Natural killer cell treated with Interleukin-12 subunit alpha and Interleukin-12 subunit beta and Interleukin-15 and Interleukin-18, amount 100 ng/mL, for 72 hours (primary cell): ENCODE measurements around the gene SIAH3. TPM values are rescaled to one million over a fixed set of nuclear protein-coding genes. Genes with fewer than 3 reads are reported as not detected.
"Not testable (repeated sequence)": the region's sequence is repeated elsewhere in the genome, so short reads cannot be mapped to it uniquely, and the experiment has no call there.

Source experiments
- ATAC-seq, 2 donors: fragments of 150-1000 bp; cut with Tn5 transposase in 1 of 2; sonication (Bioruptor Pico), chemical (Tn5 transposase) in 1 of 2; 2 replicates each; pipeline ENCODE4 v1.10.0; 2021
- DNase-seq: peaks from one replicate; pipeline ENCODE4 v3.0.0; 2022; ENCODE audit warnings: low spot score
- H3K27ac Mint-ChIP-seq, 2 donors: 1 replicate in 1 of 2; 2 replicates in 1 of 2; pipeline ENCODE4 v1.8.0; 2022; ENCODE audit warnings: mixed read lengths in 2 of 2, mild to moderate bottlenecking in 1 of 2, moderate library complexity in 1 of 2
- H3K27me3 Mint-ChIP-seq, 2 donors: 1 replicate in 1 of 2; 2 replicates in 1 of 2; pipeline ENCODE4 v1.8.0; 2022; ENCODE audit warnings: mixed read lengths in 2 of 2
- H3K36me3 Mint-ChIP-seq: one replicate; pipeline ENCODE4 v1.8.0; 2022; ENCODE audit warnings: mixed read lengths
- H3K4me1 Mint-ChIP-seq, 2 donors: 1 replicate in 1 of 2; 2 replicates in 1 of 2; pipeline ENCODE4 v1.8.0; 2022; ENCODE audit warnings: low read depth in 2 of 2, mixed read lengths in 2 of 2, mild to moderate bottlenecking in 1 of 2
- H3K4me3 Mint-ChIP-seq: one replicate; pipeline ENCODE4 v1.8.0; 2022; ENCODE audit warnings: mixed read lengths
- H3K9me3 Mint-ChIP-seq: 2 replicates; pipeline ENCODE4 v1.8.0; 2022; ENCODE audit warnings: mixed read lengths
- total RNA-seq, 2 donors: library from RNA; stranded (reverse); gene quantifications; one replicate each; pipeline ENCODE4 v1.2.3, GENCODE V29; 2022

SIAH3 gene
- total RNA-seq, 2 donors from 2014 or later = not detected

DNA sequence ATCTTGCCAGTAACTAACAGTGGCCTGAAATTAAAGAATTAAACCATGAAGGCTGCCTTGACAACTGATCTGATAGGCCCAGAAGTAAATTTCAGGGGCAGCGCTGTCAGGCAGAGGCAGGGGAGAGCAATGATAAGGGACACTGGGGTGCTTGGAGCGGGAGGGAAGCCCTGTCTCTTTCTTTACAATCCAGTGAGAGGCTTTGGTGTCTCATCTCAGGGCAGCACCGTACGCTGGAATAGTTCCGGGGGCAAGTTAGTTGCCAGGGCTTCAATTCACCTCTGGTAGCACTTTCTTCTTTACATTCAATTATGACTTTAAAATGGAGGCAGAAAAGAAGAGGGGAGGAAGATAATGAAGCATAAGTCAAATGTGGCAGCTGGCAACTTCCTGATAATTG lies 74.8 kb downstream of the SIAH3 start:
- no peak overlapping the region for H3K4me3 Mint-ChIP-seq
- H3K4me1 Mint-ChIP-seq = peaks cover 0 to 1% of the 10 kb centered on the region in 2 donors
- DNase-seq (no peak), ATAC-seq (no peak)
- peaks cover 19 to 30% of the 10 kb centered on the region in 2 donors for H3K27me3 Mint-ChIP-seq
- no peaks in the 10 kb centered on the region for H3K36me3 Mint-ChIP-seq
- H3K27ac Mint-ChIP-seq = no peak overlapping the region
- H3K9me3 Mint-ChIP-seq = no peaks in the 10 kb centered on the region

DNA sequence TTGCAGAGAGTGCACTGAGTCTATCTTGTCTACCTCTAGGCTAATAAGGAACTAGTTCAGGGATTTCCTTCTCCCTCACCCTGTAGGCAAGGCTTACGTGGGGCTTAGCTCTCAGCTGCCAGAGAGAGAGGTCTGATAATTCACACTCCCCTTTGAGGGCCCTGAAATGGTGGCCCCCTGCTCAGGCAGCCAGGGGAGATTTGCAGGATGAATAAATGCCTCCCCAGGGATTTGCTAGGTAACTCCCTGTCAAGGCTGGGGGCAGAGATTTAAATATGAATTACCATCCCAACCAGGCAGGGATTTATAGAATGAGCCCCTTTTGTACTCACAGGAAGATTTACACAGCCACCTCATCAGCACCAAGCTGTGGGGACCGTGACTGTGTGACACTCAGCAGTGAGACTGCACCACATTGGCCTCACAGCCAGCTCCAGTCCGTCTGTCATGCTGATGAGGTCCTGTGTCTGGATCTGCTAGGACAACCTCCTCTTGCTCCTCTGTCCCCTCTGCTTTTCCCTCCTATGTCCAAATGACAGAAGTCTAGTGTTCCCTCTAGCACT lies 76.1 kb downstream of the SIAH3 start:
- Mint-ChIP-seq H3K4me1 (no peaks in the 10 kb centered on the region), H3K9me3 (no peaks in the 10 kb centered on the region), H3K27me3 (peaks cover 20 to 30% of the 10 kb centered on the region in 2 donors), H3K27ac (no peak overlapping the region), H3K4me3 (no peak overlapping the region), H3K36me3 (no peaks in the 10 kb centered on the region)
- ATAC-seq (no peak), DNase-seq (no peak)

DNA sequence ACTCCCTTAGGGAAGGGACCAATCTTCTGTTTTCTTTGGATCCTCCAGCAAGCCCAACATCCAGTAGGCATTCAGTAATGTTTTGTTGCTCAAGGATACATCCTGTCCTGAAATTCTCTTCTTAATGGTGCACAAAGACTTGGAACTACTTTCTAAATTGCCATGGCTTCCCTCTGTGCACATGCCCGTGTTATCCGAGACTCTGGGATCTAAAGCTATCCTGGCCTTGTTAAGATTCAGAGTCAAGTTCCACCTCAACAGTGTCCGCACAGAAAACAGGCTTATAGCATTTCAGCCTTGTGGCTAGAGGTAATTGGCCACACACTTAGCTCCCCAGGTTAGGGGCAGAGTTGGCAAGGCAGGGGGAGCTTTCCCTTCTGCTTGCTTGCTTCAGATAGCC lies 77.6 kb downstream of the SIAH3 start:
- Mint-ChIP-seq H3K9me3 (no peaks in the 10 kb centered on the region), H3K4me3 (no peak overlapping the region), H3K27me3 (peaks cover 21 to 33% of the 10 kb centered on the region in 2 donors), H3K4me1 (no peaks in the 10 kb centered on the region), H3K36me3 (no peaks in the 10 kb centered on the region), H3K27ac (no peak overlapping the region)
- ATAC-seq (no peak), DNase-seq (no peak)

DNA sequence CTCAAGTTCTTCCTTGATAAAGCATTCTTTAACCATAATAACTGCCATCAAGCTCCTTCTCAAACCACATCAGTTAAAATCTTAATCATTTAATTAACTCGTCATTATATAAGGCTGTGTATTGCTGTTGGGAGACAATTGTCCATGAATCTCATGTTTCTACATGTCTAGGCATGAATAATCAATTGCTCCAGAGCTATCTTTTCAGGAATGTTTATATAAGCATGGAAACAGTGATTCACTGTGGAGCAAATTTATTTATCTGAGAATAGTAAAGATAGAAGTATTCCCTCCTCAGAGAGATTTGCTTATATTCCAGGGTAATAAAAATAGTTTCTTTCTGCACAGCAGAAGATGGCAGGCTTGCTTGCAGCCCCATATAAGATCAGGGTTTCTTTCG lies 78.3 kb downstream of the SIAH3 start:
- Mint-ChIP-seq H3K4me1 (no peaks in the 10 kb centered on the region), H3K36me3 (no peaks in the 10 kb centered on the region), H3K27ac (no peak overlapping the region), H3K4me3 (no peak overlapping the region), H3K27me3 (peaks cover 25 to 38% of the 10 kb centered on the region in 2 donors), H3K9me3 (no peaks in the 10 kb centered on the region)
- ATAC-seq (no peak), DNase-seq (no peak)

DNA sequence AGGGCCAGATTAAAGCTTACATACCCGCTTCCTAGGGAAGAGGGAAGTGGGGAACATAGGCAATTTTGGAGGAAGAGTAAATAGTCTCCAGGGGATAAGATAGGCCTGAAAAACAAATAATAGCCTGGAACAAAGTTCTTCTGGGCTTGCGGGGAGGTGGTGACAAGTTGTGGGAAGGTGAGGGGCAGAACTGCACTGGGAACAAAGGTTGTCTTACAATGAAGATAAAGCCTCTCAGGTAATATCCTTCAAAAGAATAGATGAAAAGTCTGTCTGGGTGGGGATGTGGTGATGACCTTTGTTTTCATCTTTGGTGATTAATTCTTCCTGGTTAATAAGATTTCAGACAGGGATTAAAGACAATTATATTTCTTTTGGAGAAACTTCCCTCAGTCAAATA lies 80.7 kb downstream of the SIAH3 start:
- no peak overlapping the region for H3K4me3 Mint-ChIP-seq
- DNase-seq (no peak), ATAC-seq (no peak)
- no peaks in the 10 kb centered on the region for H3K4me1 Mint-ChIP-seq
- H3K9me3 Mint-ChIP-seq = no peaks in the 10 kb centered on the region
- no peaks in the 10 kb centered on the region for H3K36me3 Mint-ChIP-seq
- no peak overlapping the region for H3K27ac Mint-ChIP-seq
- H3K27me3 Mint-ChIP-seq = peaks cover 25 to 32% of the 10 kb centered on the region in 2 donors

DNA sequence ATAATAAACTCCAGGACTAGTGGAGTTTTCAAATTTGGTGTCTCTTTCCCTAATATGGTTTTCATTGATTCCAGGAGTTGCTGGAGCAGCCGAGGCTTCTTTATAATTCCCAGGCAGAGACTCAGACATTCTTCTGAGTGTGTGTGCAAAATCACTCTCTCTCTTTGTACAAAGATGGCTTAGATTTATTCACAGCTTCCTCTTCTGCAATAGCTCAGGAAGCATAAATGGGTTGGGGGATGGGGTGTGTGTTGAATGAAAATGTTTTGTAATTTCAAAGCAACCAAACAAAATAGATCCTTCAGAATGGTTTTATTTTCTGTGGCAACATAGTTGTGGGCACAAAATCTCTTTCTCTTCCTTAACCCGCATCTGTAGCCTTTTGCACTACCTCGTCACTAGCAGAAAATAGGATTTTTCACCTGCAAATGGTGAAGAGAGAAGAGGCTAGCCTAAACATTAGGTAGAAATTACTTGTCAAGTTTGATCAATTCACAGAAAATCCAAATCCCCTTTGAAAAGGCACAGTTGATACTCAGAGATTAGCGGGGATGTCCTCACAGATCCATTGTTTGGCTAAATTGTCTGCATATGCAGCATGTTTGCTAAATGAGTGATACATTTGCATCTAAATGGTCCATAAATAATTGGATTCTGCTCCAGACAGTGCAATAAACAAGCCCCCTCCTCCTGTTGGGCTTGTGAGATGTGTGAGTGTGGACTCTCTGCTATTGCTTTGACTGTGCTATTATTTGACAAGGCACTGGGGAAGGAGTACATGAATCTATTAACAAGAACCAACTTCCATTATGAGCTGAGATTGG lies 82.7 kb downstream of the SIAH3 start:
- Mint-ChIP-seq H3K9me3 (no peaks in the 10 kb centered on the region), H3K4me3 (no peak overlapping the region), H3K27me3 (peaks cover 24 to 36% of the 10 kb centered on the region in 2 donors), H3K36me3 (no peaks in the 10 kb centered on the region), H3K4me1 (no peaks in the 10 kb centered on the region), H3K27ac (no peak overlapping the region)
- DNase-seq = no peak
- no peak for ATAC-seq

DNA sequence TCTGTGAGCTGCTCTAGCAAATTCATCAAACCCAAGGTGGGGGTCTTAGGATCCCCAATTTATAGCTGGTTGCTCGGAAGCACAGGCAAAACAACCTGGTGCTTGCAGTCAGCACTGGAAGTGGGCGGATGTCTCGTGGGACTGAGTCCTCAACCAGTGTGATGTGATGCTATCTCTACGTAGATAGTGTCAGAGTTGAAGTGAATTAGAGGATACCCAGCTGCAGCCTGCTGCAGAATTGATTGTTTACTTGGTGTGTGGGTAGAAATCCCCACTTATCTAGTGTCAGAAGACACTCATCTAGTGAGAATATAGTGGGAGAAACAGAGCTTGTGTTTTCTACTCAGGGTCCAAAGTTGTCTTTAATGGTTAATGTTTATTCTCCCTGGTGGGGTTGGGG lies 86.1 kb downstream of the SIAH3 start:
- ATAC-seq = no peak
- no peaks in the 10 kb centered on the region for H3K36me3 Mint-ChIP-seq
- H3K4me1 Mint-ChIP-seq = no peaks in the 10 kb centered on the region
- no peaks in the 10 kb centered on the region for H3K9me3 Mint-ChIP-seq
- peaks cover 28 to 54% of the 10 kb centered on the region in 2 donors for H3K27me3 Mint-ChIP-seq
- H3K27ac Mint-ChIP-seq = no peak overlapping the region
- H3K4me3 Mint-ChIP-seq = no peak overlapping the region
- DNase-seq = no peak

DNA sequence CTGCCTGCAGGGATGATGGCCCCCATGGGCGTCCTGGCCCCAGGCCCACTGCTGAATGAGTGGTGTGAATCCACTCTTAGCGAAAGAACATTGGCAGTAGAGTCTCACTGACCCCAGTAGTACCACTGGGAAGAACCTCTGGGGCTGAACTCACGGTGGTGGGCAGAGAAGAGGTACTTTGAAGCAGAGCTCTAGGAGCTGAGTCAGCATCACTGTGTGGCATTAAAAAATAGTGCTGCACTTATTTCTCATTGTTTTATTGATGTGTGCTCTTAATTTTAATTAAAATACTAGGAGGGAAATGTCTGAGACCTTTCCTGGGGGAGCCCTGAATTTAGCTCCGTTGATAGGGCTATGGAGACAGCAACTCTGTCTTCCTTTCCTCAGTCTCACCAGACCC lies 88.1 kb downstream of the SIAH3 start:
- H3K27ac Mint-ChIP-seq = no peak overlapping the region
- ATAC-seq = no peak
- no peak overlapping the region for H3K4me3 Mint-ChIP-seq

DNA sequence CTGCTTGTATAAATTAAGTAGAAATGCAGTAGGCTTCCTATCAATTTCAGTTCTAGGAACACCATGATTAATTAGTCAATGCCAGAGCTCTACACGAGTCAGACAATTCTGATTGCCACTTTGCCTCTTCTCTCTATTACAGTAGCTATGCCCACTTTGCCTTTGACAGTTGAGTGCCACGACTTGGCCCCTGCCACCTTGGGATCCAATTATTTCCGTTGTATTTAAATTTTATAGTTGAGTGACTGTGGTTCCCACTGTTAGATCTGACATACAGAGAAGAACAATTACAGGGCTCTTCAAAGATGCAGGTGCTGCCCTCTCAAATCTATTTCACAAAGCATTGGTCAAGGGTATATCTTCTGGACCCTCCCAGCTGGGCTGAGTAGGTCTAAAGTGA lies 94.0 kb downstream of the SIAH3 start:
- H3K4me3 Mint-ChIP-seq, ATAC-seq, H3K9me3 Mint-ChIP-seq, H3K27ac Mint-ChIP-seq, H3K4me1 Mint-ChIP-seq, H3K36me3 Mint-ChIP-seq, DNase-seq: not testable (repeated sequence)
- H3K27me3 Mint-ChIP-seq = peaks cover 8 to 10% of the 10 kb centered on the region in 2 donors

More for the DNA sequence above, 88.1 kb downstream of the SIAH3 start:
- H3K4me1 Mint-ChIP-seq = no peaks in the 10 kb centered on the region
- H3K36me3 Mint-ChIP-seq = no peaks in the 10 kb centered on the region
- no peak for DNase-seq
- peaks cover 24 to 45% of the 10 kb centered on the region in 2 donors for H3K27me3 Mint-ChIP-seq
- H3K9me3 Mint-ChIP-seq = no peaks in the 10 kb centered on the region

DNA sequence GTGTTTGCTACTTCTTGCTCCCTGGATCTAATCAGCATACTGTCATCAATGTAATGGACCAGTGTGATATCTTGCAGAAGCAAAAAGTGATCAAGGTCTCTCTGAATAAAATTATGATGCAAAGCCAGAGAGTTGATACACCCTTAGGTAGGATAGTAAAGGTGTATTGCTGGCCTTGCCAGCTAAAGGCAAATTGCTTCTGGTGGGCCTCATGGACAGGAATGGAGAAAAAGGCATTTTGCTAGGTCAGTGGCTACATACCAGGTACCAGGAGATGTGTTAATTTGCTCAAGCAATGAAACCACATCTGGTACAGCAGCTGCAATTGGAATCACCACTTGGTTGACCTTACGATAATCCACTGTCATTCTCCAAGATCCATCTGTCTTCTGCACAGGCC lies 95.1 kb downstream of the SIAH3 start:
- H3K36me3 Mint-ChIP-seq, DNase-seq, ATAC-seq, H3K9me3 Mint-ChIP-seq, H3K4me1 Mint-ChIP-seq, H3K4me3 Mint-ChIP-seq, H3K27ac Mint-ChIP-seq: not testable (repeated sequence)
- H3K27me3 Mint-ChIP-seq = peaks cover 7 to 11% of the 10 kb centered on the region in 2 donors

DNA sequence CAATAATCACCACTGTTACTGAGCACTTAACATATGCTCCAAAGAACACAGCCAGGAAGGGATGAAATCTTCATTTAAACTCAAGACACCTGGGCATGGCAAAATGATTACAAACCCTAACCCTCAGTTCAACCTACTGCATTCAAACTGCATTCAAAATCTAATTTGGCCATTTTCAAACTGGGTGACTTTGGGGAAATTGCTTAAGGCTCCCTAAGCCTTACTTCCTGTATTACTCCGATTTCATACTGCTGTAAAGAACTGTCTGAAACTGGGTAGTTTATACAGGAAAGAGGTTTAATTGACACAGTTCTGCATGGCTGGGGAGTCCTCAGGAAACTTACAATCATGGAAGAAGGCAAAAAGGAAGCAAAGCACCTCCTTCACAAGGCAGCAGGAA lies 99.0 kb downstream of the SIAH3 start:
- H3K27ac Mint-ChIP-seq = no peak overlapping the region
- no peak overlapping the region for H3K4me3 Mint-ChIP-seq
- peaks cover under 1% of the 10 kb centered on the region for H3K9me3 Mint-ChIP-seq
- H3K36me3 Mint-ChIP-seq = peaks cover 2% of the 10 kb centered on the region
- H3K27me3 Mint-ChIP-seq = peaks cover 12 to 15% of the 10 kb centered on the region in 2 donors
- no peak for ATAC-seq
- no peak for DNase-seq
- H3K4me1 Mint-ChIP-seq = no peaks in the 10 kb centered on the region

DNA sequence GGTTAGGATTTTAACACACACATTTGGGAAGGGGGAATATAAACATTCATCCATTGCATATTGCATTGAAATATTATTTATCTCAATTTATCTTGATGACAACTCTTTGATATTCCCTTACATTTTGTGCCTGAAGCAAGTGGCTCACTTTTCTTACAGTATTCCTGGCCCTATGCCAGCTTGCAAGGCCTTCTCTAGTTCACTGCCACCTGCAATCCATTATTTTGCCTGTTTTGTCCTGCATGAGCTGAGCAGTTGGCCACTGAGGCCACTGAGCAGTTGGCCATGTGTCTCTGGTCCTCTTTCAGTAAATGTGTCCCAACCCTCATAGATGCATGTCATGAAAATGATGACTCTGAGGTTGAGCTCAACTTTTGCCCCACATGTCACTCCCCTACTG lies 99.7 kb downstream of the SIAH3 start:
- no peaks in the 10 kb centered on the region for H3K36me3 Mint-ChIP-seq
- peaks cover 12 to 15% of the 10 kb centered on the region in 2 donors for H3K27me3 Mint-ChIP-seq
- DNase-seq = no peak
- H3K4me1 Mint-ChIP-seq = no peaks in the 10 kb centered on the region
- no peak overlapping the region for H3K4me3 Mint-ChIP-seq
- ATAC-seq = no peak
- no peaks in the 10 kb centered on the region for H3K9me3 Mint-ChIP-seq
- no peak overlapping the region for H3K27ac Mint-ChIP-seq

DNA sequence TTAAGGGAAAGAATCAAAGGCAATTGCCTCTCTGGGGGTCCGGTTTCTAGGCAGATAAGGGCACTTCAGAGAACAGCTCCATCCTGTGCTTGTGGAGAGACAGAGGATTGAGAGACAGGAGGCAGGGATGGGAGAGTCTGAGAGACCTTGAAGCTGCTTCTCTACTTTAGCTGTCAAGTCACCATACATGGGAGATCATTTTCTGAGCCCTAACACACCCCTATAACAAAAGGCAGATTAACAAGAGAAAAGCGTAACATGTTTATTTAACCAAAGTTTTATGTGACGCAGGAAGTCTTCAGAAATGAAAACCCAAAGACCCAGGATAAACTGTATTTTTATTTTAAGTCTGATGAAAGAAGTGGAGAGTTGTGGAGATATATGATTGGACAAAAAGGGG lies 101.0 kb downstream of the SIAH3 start:
- Mint-ChIP-seq H3K27me3 (peaks cover 12 to 15% of the 10 kb centered on the region in 2 donors), H3K36me3 (no peaks in the 10 kb centered on the region), H3K4me1 (peaks cover 0 to under 1% of the 10 kb centered on the region in 2 donors), H3K9me3 (no peaks in the 10 kb centered on the region), H3K4me3 (no peak overlapping the region), H3K27ac (no peak overlapping the region)
- no peak for ATAC-seq
- DNase-seq = no peak

DNA sequence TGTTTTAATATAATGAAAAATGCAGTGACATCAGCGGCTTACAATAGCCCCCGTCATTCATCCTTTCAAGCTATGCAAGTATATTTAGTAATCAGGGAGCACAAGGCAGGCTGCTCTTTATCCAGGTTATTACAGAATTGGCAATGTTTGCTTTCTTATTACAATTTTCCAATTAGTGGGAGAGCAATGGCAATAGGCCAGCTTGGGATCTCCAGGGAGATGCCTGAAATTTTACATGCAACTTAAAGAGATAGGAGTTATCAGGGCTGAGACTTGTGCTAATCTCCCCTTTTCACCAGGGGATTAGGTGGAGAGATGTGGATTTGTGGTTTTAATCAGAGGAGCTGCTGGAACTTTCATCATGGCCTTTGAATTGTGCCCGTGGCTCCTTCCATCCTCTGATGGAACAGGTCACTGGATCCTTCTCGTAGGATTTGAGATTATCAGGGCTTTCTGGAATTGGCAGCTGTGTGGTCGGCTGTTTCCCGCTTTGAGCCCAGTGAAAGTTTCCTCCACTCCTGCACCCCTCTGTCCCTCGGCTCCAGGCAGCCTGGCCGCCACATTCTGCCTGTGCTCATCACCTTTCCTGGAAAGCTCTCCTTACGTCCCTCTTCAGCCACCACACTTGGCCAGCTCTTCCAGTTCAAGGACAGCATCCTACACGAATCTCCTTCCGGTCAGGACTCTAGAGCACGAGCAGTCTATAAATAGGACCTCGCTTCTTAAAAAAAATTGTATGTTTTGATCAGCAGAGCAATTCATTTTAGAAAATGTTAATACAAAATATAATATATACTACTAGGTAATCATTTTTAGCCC lies 102.4 kb downstream of the SIAH3 start:
- Mint-ChIP-seq H3K9me3 (no peaks in the 10 kb centered on the region), H3K4me3 (no peak overlapping the region), H3K4me1 (peaks cover 2 to 5% of the 10 kb centered on the region in 2 donors), H3K36me3 (no peaks in the 10 kb centered on the region), H3K27ac (no peak overlapping the region), H3K27me3 (peaks cover 15 to 22% of the 10 kb centered on the region in 2 donors)
- no peak for ATAC-seq
- no peak for DNase-seq
